DMS153 treated with DMSO at 0.1 percent for 48 hours (cell line): ENCODE results near the gene NABP1.
"Not testable (repeated sequence)": the region's sequence is repeated elsewhere in the genome, so short reads cannot be mapped to it uniquely, and the experiment has no call there.

ENCODE experiments used
- DNase-seq: peaks from one replicate; lab custom pipeline; 2025; ENCODE audit not compliant: unreplicated experiment; lab: John Stamatoyannopoulos, UW

NABP1 gene, protein sequence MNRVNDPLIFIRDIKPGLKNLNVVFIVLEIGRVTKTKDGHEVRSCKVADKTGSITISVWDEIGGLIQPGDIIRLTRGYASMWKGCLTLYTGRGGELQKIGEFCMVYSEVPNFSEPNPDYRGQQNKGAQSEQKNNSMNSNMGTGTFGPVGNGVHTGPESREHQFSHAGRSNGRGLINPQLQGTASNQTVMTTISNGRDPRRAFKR

DNA sequence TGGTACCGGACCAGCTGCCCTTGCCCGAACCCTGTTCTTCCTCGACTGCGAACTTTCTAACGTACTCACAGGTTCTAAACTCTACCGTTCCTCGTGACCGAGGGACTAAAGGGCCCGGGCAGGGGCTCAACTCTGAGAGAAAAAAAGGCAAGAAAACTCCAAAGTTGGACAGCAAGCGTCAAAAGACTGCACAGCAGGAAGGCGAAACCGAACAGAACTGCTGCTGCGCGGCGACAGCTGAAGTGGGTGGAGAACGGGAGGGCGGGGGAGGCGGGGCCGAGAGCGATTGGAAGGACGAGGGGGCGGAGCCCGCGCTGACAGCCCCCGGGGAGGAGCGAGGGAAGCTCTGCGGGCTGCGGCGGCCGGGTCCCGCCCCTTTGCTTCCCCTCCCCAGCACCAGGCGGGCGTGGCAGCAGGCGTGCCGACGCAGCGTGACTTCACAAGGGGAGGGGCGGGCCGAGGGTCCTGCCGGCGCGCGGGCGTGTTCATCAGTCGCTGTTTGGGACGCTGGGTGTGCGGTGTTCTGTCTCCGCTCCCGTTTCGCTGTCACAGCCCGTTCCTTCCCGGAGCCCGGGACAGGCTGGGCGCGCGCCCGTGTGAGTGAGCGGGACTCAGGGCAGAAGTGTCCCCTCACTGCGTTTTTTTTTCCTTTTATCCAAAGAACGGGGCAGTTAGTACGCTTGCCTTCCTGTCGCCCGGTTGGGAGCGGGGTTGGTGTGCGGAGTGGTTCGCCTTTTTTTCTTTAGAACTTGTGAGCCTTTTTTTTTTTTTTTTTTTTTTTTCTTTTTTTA lies at the start of gene NABP1:
Gene NABP1 (plus strand): TSS at position 491 of the 791 bp plus-strand sequence. CDS start 479 bp downstream, outside the sequence.
- peak; percentile 92 for DNase-seq

DNA sequence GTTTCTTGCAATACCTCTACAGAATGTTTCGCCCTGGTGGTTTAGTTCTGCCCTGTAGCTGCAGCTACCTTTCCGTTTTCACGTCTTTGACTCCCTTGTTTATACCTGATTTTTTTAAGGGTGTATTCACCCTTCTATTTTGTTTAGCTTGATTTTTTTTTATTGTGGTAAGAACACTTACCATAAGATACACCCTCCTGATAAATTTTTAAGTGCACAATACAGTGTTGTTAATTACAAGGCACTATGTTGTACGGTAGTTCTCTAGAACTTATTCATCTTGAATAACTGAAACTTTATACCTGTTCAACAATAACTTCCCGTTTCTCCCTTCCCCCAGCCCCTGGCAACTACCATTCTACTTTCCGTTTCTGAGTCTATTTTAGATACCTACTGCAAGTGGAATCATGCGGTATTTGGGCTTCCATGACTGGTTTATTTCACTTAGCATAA lies 48.9 kb upstream of the NABP1 start:
- DNase-seq, result no peak

DNA sequence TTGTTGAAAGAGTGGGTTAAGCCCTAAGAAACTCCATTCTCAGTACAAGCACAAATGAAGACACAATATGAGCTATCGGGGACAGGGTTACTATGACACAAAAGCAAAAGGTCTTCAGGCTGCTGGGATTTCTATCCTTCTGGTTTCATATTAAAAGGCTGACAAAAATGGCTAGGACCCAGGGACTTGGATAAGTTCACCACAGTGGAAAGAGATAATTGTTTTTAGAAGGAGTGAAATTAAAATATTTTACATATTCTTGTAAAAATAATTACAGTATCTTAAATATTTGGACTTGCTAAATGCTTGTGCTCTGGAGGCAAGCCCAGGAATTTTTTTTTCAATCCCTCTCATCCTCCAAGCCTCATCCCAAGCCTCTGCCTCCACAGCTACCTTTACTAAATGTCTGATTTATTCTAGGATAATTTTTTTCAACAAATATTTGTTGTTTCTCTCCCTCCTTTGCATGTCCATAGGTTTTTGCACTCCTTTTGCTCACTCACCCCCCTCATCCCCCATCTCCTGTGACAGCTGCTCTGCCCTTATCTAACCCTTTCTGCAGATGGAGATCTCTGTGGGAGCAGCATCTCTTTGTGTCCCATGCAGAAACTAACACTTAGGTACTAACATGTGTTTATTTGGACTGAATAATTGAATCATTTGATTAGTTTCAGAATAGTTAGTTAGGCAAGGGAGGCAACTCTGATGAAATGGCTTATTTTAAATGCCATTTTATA lies 47.8 kb upstream of the NABP1 start:
- DNase-seq, result no peak

DNA sequence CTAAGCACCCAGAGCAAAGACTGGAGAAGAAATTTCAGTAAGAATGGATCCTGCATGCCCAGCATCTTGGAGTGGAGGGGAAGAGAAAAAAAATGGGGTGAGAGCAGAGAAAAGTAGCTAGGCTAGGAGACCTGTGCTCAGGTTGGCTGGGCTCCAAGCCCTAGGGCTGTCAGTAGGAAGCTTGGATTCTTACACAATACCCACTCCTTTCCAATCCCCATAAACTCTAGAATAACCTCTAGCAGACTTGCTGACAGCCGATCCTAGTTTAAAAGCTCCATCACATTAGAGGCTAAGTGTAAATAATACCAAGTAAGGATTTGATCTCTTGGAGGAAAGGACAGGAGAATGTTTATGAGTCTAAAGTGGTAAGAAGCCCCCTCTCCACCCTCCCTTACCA lies 46.2 kb upstream of the NABP1 start:
- no peak for DNase-seq

DNA sequence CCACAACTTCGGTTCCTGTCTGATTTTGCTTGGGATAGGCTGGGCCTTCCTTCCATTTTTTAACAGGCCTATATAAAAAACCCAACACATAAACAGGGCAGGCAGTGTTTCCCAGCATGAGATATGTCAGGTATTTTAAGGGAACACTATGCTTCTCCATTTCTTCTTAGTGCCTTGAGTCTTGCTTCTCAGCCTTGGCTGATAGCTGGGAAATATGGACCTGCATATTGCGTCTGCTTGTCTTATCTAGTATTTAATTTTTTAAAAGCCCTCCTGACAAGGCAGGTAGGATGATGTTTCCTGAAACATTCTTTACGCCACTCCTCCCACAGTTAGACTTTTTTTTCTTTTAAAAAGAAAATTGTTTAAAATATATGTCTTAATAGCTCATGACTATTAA lies 45.5 kb upstream of the NABP1 start:
- no peak for DNase-seq

DNA sequence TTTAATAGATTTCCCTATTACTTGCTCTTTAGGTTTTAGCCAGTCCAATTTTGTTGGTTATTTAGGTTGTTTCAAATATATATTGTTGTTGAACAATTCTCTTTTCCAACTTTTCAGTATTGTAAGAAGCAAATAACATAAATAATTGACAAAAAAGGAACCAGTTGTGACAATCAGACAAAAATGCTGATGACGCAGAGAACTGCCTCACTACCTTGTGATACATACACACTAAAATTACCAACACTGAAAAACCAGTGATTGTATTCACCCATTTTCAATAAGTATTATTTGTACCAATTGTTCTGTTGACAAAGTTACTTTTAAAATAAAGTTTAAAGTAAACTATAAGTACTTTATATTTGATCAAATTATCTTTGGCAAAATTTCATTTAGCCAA lies 43.1 kb upstream of the NABP1 start:
- DNase-seq, result no peak

DNA sequence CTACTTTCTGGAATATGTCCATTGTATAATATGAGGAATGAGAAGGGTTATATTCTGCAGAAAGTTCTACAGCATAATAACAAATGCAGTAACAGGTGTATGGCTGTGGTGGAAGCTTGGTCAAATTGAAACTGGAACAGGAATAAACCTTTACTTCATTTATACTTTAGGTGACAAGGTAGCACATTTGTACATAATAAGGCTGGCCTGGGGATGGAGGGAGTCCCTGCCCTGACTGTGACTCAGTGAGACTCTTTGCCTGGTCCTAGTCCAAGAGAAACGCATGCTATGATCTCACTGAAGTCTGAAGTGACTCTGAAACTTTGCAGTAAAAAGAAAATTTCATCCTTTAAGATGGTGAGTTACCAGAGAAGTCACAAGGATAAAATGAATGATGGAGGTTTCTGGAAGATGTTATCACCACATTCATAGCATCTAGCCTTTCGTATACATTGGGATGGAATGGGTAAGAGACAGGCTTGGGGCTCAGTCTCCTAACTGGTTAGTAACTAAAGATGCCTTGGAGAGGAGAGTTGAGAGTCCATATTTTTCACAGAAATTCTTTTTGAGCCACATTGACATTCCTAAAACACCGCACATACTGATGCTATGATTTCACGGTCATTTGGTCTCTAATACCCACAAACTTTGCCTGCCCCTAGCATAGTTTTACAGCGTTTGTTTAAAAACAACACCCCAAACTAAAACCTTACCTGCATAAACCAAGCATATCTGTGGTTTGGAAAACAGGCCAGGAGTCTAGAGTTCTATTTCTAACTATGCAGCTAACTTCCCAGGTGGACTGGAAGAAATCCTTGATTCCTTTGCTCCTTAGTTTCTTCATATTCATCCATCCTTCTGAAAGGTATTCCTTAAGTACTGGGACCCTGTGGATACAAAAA lies 42.4 kb upstream of the NABP1 start:
- no peak for DNase-seq

DNA sequence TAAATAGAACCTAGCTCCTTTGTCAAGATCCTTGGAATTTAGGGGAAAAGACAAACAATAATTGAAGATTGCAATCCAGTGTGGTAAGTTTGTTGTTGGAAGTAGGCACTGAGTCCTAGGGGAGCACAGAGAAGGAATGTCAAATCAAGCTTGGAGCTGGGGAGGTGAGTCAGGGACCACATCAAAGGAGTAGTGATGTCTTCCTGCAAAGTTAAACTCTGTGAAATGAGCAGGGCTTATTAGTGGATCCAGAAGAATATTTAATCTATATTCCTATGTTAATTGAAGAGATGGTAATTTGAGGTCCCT lies 41.7 kb upstream of the NABP1 start:
- no peak for DNase-seq

DNA sequence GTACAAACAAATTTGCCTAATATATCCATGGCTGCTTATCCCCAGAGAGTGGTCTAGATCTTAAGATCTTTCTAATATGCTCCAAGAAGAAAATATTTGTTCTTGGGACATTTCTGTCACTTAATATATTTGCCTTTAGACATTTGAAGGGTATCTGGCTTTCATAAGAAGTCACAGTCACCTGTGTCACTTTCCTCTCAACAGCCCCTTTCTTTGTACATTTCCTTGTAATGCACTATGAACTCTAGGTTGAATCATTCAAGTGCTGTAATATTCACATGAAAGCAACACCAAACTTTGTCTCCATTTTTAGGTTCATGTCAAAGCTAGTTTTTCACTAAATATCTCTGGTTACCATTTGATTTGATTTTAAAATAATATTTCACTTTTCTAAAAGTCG lies 41.4 kb upstream of the NABP1 start:
- DNase-seq, result no peak

DNA sequence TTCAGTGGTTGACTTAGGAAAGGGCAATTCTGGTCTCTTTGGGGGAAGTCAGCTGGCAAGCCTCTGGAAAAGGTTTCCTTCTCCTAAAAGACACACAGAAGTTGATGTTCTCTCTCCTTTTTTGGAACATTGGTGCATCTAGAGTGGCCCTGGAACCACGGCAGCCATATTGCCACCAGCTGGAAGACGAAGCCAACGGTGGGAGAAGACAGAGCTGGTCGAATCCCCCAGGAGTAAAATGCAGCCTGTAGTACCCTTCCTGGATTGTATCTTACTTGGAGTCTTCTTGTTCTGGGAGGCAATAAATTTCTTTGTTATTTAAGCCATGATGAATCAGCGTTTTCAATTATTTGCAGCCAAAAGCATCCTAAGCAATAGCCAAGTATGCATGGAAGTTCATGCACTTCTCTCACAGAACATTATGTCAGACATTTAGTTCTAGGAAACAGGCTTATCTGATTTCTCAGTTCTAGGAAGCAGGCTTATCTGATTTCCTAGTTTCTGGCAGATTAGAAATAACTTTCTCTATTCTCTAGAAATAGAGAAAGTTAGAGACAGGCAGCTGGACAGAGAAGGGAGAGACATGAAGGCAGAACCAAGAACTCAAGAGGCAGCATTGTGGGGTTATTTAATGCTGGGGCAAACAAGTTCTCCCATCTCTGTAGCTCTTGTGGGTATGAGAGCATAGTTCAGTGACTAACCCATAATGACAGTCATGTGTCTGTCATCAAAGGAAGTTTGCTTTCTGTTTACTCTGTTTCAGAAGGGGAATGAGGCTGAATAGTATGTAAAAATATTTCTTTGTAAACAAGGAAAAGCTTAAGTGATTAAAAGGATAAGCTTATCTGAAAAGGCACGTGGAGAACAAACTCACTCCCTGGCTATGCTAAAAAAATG lies 40.5 kb upstream of the NABP1 start:
- no peak for DNase-seq

DNA sequence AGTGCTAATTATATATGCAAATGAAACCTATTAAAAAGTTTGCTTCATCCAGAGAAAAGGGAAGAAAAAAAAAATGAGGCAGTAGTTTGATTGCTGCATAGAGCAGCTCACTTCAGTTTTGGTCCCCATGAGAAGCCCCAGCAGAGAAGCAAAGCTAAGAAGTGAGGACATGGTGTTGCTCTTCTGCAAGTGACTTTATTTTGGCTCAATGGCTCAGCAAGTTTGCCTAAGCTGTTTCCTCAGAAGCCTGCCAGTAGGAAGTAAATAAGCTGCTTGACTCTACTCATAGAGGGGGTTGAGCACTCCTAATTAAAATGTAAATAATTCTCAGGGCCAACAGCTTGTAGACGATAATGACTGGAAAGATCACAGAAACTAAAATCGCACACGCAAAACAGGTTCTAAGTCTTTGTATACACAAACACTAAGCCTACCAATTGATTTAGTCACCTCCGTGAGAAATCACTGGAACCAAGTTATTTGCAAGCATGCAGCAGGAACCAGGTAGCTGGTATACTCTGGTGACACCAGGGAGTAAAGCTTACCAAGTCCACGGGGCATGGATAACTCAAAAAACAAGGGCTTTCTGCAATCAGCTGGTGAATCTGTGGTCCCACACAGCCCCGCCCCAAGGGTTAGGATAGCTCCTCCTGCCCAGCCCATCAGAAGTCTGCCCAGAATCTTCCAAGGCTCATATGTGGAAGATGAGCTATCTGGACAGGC lies 39.7 kb upstream of the NABP1 start:
- DNase-seq, result no peak

DNA sequence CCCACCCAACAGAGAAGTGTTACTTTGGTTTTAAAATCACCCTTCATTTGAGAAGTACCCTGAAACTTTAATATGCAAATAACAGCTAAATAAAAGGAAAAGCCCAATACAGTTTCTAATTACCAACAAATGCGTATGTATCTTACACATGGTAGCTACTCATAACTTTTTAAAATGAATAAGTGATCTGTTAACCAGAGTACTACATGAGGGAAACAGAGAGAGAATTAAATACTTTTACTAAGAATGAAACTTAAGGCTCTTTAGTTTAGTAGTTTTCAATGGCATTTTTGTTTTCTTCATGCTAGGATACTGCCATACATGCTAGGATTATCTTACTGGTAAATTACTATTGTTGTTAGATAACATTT lies 39.1 kb upstream of the NABP1 start:
- no peak for DNase-seq

DNA sequence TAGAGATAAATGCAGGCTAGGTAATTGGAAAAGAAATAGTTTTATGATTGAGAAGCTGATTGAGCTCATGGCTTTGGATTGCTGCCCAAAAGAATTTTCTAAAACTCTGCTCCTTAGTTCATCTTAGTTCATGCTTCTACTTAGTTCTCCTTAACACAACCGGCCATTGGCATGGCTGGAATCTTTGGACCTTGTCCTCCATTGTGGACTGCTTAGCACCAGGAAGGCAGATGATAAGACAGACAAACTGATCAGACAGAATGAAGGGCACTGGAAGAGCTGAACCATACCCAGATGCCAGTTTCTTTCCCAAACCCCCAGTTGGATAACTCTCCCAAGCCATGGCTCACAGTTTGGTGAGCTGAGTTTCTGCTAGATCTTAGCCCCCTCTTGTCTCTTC lies 36.3 kb upstream of the NABP1 start:
- DNase-seq, result no peak

DNA sequence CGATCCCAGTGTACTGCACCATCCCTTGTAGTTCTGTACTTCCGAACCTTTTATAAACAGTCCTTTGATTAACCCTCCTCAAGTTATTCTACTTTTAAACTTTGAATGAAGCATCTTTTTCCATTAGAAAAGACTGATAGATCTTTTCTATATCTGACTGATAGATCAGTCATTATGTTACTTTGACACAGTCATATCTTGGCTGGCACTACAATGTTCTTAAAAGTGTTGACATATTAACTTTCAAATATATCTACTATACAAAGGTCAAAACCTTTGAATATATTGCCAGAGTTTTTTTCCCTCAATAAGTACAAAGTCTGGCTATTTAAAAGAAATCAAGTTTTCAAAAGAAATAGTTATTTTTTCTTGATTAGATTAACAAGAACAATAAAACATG lies 35.4 kb upstream of the NABP1 start:
- DNase-seq, result no peak

DNA sequence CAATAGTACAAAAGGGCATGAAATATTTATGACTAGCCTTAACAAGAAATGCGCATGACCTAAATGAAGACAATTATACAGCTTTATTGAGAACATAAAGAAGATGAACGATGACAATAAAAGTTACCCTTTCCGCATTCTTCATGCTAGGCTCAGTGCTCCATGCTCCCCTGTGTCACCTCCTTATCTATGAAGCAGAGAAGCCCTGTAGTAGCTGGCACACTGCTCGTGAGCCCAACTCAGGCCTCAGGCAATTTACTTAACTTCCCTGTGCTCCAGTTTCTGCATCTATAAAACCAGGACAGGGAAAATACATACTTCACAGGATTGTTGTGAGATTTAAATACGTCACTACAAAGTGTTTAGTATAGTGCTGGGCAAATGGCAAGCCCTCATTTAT lies 34.5 kb upstream of the NABP1 start:
- DNase-seq, result no peak

DNA sequence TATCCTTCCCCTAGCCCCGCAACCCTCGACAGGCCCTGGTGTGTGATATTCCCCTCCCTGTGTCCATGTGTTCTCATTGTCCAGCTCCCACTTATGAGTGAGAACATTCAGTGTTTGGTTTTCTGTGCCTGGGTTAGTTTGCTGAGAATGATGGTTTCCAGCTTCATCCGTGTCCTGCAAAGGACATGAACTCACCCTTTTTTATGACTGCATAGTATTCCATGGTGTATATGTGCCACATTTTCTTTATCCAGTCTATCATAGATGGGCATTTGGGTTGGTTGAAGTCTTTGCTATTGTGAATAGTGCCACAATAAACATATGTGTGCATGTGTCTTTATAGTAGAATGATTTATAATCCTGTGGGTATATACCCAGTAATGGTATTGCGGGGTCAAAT lies 33.3 kb upstream of the NABP1 start:
- not testable (repeated sequence) for DNase-seq

DNA sequence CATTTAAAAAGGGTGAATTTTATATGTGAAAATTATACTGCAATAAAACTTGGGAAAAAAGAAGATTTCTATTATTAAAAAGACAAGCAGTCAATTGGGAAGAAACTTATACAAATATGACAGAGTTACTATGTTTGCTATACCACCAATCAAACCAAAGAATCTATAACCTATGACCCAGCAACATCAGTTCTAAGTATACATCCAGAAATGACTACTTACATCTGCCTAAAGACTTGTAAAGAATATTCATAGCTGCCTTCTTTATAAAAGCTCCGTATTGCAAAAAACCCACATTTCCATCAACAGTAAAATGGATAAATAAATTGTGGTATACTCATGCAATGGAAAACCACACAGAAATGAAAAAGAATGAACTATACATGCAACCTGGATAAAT lies 32.9 kb upstream of the NABP1 start:
- DNase-seq, result no peak

DNA sequence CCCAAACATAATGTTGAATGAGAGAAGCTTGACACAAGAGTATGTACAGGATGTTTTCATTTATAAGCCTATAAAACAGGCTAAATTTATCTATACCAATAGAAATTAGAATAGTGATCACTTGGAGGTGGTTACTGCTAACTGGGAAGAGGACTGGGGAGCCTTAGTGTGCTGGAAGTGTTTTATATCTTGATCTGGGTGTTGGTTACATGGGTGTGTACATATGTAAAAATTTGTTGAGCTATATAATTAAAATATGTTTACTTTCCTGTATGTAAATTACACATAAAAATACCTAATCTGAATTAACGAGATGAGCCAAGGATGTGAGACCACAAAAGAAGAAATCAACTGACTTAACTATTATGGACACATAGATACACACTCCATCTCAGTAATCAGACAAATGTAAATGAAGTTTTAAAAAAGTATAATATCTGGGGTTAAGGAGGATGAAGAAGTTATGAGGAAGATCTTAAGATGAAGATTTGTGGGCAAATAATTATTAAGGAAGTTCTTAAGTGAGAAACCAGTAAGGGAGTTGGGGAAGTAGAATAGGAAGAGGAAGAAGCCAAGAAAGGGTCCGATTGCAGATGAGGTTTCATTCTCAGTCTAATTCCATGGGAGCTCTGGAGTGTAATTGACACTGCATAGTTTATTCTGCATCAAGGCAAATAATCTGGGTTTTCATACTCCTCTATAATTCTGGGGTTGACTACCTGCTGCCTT lies 32.3 kb upstream of the NABP1 start:
- no peak for DNase-seq
